Gastroesophageal sphincter (tissue), 3 donors: ENCODE measurements around the gene PCDH9.

Experiments used
- EP300 ChIP-seq: sonication (generic); formaldehyde crosslinking; IDR thresholded peaks from one replicate; pipeline ENCODE4 v1.6.1; 2017; ENCODE audit warnings: antibody characterized with exemption, mild to moderate bottlenecking
- POLR2A ChIP-seq, 2 donors: fragments of 450-650 bp; IDR thresholded peaks; one replicate each; pipeline ENCODE4 v1.6.1; 2017; ENCODE audit warnings: antibody characterized with exemption in 2 of 2, mild to moderate bottlenecking in 2 of 2, moderate library complexity in 1 of 2
- POLR2AphosphoS5 ChIP-seq: sonication (generic); formaldehyde crosslinking; IDR thresholded peaks from one replicate; pipeline ENCODE4 v1.6.1; 2017; ENCODE audit warnings: antibody characterized with exemption
- TF ChIP-seq, protein P1 (sequence below), 4 experiments: fragments of 200-600 bp in 2 of 4; fragments of 450-650 bp in 2 of 4; sonication (generic) in 1 of 4; IDR thresholded peaks; one replicate each; pipeline ENCODE4 v1.5.1; 2017 to 2019; ENCODE audit warnings: antibody characterized with exemption in 4 of 4, mild to moderate bottlenecking in 2 of 4, moderate library complexity in 2 of 4

DNA sequence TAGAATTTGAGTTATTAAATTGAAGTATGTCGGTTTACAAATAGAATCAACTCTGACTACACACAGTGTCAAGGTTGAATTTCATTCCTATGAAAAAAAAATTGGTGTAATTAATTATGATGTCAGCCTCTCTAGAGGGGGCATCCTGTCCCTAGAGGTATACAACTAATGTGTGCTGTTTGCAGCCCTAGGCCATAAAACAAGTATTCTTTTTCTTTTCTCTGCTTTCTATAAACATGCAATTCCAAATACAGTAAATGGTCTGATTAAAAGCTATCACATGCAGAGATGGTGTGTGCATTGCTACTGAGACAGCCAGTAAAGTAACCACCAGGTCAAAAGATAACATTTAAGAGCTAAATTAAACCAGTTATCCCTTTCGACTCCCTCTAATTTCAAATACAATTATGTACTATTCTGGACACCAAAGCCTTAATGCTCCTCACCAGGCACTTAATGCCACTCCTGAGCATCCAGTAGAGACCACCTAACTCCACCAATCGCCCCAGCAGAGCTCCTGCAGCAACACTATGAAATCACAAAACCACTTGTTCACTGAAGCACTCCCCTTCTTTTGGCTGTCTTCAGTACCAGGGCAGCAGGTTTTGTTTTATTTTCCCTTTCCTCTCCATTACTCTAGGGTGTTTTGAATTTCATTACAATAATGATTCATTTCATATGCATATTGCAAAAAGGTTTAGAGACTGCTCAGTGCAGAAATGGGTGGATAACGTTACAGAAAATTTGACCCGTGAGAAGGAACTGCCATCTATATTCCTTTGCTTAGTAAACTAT is 426.9 kb downstream of the PCDH9 start:
- TF ChIP-seq, protein P1, sequence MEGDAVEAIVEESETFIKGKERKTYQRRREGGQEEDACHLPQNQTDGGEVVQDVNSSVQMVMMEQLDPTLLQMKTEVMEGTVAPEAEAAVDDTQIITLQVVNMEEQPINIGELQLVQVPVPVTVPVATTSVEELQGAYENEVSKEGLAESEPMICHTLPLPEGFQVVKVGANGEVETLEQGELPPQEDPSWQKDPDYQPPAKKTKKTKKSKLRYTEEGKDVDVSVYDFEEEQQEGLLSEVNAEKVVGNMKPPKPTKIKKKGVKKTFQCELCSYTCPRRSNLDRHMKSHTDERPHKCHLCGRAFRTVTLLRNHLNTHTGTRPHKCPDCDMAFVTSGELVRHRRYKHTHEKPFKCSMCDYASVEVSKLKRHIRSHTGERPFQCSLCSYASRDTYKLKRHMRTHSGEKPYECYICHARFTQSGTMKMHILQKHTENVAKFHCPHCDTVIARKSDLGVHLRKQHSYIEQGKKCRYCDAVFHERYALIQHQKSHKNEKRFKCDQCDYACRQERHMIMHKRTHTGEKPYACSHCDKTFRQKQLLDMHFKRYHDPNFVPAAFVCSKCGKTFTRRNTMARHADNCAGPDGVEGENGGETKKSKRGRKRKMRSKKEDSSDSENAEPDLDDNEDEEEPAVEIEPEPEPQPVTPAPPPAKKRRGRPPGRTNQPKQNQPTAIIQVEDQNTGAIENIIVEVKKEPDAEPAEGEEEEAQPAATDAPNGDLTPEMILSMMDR (IDR thresholded peaks at IDR 0.05), result no peak
- TF ChIP-seq POLR2A (IDR thresholded peaks at IDR 0.05) (no peak), EP300 (no peak), POLR2AphosphoS5 (no peak)
